GM12878 (cell line): Measurements from ENCODE around the gene NGB. TPM values are rescaled to one million over a fixed set of nuclear protein-coding genes. Genes with fewer than 3 reads are reported as not detected.

Source experiments
- ATAC-seq: fragments of 200-7000 bp; cut with Tn5 transposase; 3 replicates; pipeline ENCODE4 v1.9.1; 2020; ENCODE audit warnings: mild to moderate bottlenecking, moderate library complexity
- BruUV-seq: library from RNA; stranded (reverse); fragments of 400-500 nt; replicated peaks from 2 replicates; lab custom pipeline; 2021; lab: Mats Ljungman, UMichigan
- CTCF ChIA-PET: fragments of 300-600 bp; sonication (Branson Sonifier 250); formaldehyde crosslinking; extraction: SDS; loops from one replicate; lab custom pipeline; 2021; ENCODE audit warnings: inconsistent platforms; lab: Yijun Ruan, JAX
- POLR2A ChIA-PET: fragments of 350-600 bp; formaldehyde crosslinking; extraction: SDS; loops from one replicate; lab custom pipeline; 2021; ENCODE audit warnings: inconsistent platforms; lab: Charles Lee
- RAD21 ChIA-PET: fragments of 300-600 bp; sonication (Branson Sonifier 250); formaldehyde crosslinking; loops from one replicate; lab custom pipeline; 2023; ENCODE audit warnings: antibody characterized with exemption; ENCODE audit not compliant: unreplicated experiment; lab: Charles Lee
- SMC1A ChIA-PET: fragments of 300-600 bp; sonication (Branson Sonifier 250); formaldehyde crosslinking; loops from one replicate; lab custom pipeline; 2023; ENCODE audit not compliant: unreplicated experiment, uncharacterized antibody; lab: Charles Lee
- DNase-seq: peaks from one replicate; pipeline ENCODE4 v3.0.0-alpha.2; 2011; ENCODE audit warnings: low read depth, low spot score
- FAIRE-seq: peaks from 3 replicates; lab custom pipeline; 2011; peaks lifted over from hg19 to GRCh38; lab: Jason Lieb, UNC
- H2AFZ ChIP-seq: 2 replicates; pipeline ENCODE4 v1.6.0; 2011; ENCODE audit warnings: low read depth, low read length, control low read depth; ENCODE audit not compliant: control insufficient read depth
- H3K27ac ChIP-seq: 2 replicates; pipeline ENCODE4 v1.5.1; 2011; ENCODE audit warnings: control low read depth; ENCODE audit not compliant: control insufficient read depth, insufficient read depth
- H3K27me3 ChIP-seq, 2 experiments: replicated peaks in 1 of 2; 2 replicates each; pipeline versions ENCODE4 v1.6.0 to v1.6.1; 2011; ENCODE audit warnings: low read length in 1 of 2; ENCODE audit not compliant: control insufficient read depth in 2 of 2, insufficient read depth in 2 of 2
- H3K36me3 ChIP-seq, 2 experiments: 2 replicates each; pipeline ENCODE4 v1.5.1; 2011; ENCODE audit warnings: low read length in 1 of 2; ENCODE audit not compliant: control insufficient read depth in 2 of 2, insufficient read depth in 2 of 2
- H3K4me1 ChIP-seq: 2 replicates; pipeline ENCODE4 v1.6.1; 2011; ENCODE audit warnings: mild to moderate bottlenecking, low read length, moderate library complexity, mixed read lengths; ENCODE audit not compliant: control insufficient read depth, insufficient read depth
- H3K4me2 ChIP-seq: 2 replicates; pipeline ENCODE4 v1.6.0; 2011; ENCODE audit warnings: control low read depth; ENCODE audit not compliant: control insufficient read depth, insufficient read depth
- H3K4me3 ChIP-seq: fragments of 200-600 bp; sonication (generic); 2 replicates; pipeline ENCODE4 v1.5.1; 2016
- H3K79me2 ChIP-seq: 2 replicates; pipeline ENCODE4 v1.6.0; 2011; ENCODE audit warnings: low read length; ENCODE audit not compliant: control insufficient read depth, insufficient read depth
- H3K9ac ChIP-seq: 2 replicates; pipeline ENCODE4 v1.8.0; 2011; ENCODE audit warnings: low read length, control low read depth, mixed read lengths; ENCODE audit not compliant: control insufficient read depth, insufficient read depth
- H3K9me3 ChIP-seq: replicated peaks from 3 replicates; pipeline ENCODE4 v1.5.1; 2011; ENCODE audit warnings: mild to moderate bottlenecking, low read length; ENCODE audit not compliant: control insufficient read depth, insufficient read depth
- H4K20me1 ChIP-seq: 2 replicates; pipeline ENCODE4 v1.6.0; 2011; ENCODE audit not compliant: control insufficient read depth, insufficient read depth
- EED ChIP-seq: sonication (generic); IDR thresholded peaks from 2 replicates; pipeline ENCODE4 v1.6.1; 2016; ENCODE audit warnings: antibody characterized with exemption, low read depth
- EGR1 ChIP-seq, 2 experiments: IDR thresholded peaks; 1 replicate in 1 of 2; 2 replicates in 1 of 2; pipeline ENCODE4 v1.6.1; 2011 to 2012; ENCODE audit warnings: low read depth in 2 of 2, low read length in 2 of 2, borderline replicate concordance in 1 of 2, mild to moderate bottlenecking in 1 of 2, moderate library complexity in 1 of 2
- JUND ChIP-seq: IDR thresholded peaks from 2 replicates; pipeline ENCODE4 v1.6.1; 2012; ENCODE audit warnings: low read depth, mild to moderate bottlenecking, low read length, improper control_type of control experiment, moderate library complexity
- MEF2A ChIP-seq: IDR thresholded peaks from 2 replicates; pipeline ENCODE4 v1.6.1; 2011; ENCODE audit warnings: low read depth, mild to moderate bottlenecking, low read length, moderate library complexity; ENCODE audit not compliant: insufficient read depth
- MTA2 ChIP-seq: fragments of 450-650 bp; IDR thresholded peaks from 2 replicates; pipeline ENCODE4 v1.6.1; 2016; ENCODE audit warnings: low read depth, mild to moderate bottlenecking, moderate library complexity
- NFYA ChIP-seq: IDR thresholded peaks from 2 replicates; pipeline ENCODE4 v1.6.1; 2011; ENCODE audit warnings: low read depth, mild to moderate bottlenecking, low read length, improper control_type of control experiment, borderline replicate concordance
- NR2C1 ChIP-seq: fragments of 450-650 bp; IDR thresholded peaks from 2 replicates; pipeline ENCODE4 v1.6.1; 2017; ENCODE audit warnings: antibody characterized with exemption, mild to moderate bottlenecking, moderate library complexity
- PML ChIP-seq: IDR thresholded peaks from 2 replicates; pipeline ENCODE4 v1.6.1; 2012; ENCODE audit warnings: low read length, inconsistent platforms
- POLR2AphosphoS2 ChIP-seq: IDR thresholded peaks from 2 replicates; pipeline ENCODE4 v1.6.1; 2011; ENCODE audit warnings: low read depth, mild to moderate bottlenecking, low read length, improper control_type of control experiment, moderate library complexity
- REST ChIP-seq: IDR thresholded peaks from 2 replicates; pipeline ENCODE4 v1.6.1; 2012; ENCODE audit warnings: mild to moderate bottlenecking, low read depth, low read length
- TBL1XR1 ChIP-seq: IDR thresholded peaks from 2 replicates; pipeline ENCODE4 v1.6.1; 2012; ENCODE audit warnings: low read depth, low read length, improper control_type of control experiment
- WGBS: methylation state at CpG from one replicate; pipeline ENCODE4 v1.1.6; 2016; ENCODE audit warnings: low lambda C conversion rate; ENCODE audit not compliant: insufficient replicate concordance, insufficient coverage; ENCODE audit errors: missing lambda C conversion rate; 5-methylcytosine and 5-hydroxymethylcytosine counted together
- in situ Hi-C: fragments of 300-500 bp; cut with MboI; formaldehyde crosslinking; loops from 9 replicates; pipeline ENCODE4 v1.14.3; 2018; ENCODE audit warnings: mixed read lengths
- intact Hi-C: fragments of 100-400 bp; cut with micrococcal nuclease; formaldehyde crosslinking; loops from one replicate; pipeline ENCODE4 v1.14.2; 2022; ENCODE audit not compliant: unreplicated experiment
- polyA plus RNA-seq, 11 experiments: library from polyadenylated mRNA; depleted of rRNA in 4 of 11; unstranded in 6 of 11; stranded (reverse) in 5 of 11; fragments of >200 nt; fragmentation: Nextera tagmentation in 4 of 11; fragmentation: Illumina TruSeq in 1 of 11; extraction: Ambion mirVana in 4 of 11; extraction: Trizol in 1 of 11; gene quantifications; 1 replicate in 1 of 11; 2 replicates in 10 of 11; pipeline versions ENCODE4 v1.2.1 to v1.2.3, GENCODE V29; 2011 to 2016; ENCODE audit warnings: inconsistent platforms in 2 of 11, missing spikeins in 2 of 11, low read depth in 1 of 11
- total RNA-seq, 4 experiments: library from RNA; depleted of rRNA in 3 of 4; stranded (reverse); fragments of >200 nt in 3 of 4; fragmentation: Illumina TruSeq in 1 of 4; extraction: Trizol in 1 of 4; gene quantifications; 2 replicates each; pipeline versions ENCODE4 v1.2.1 to v1.2.3, GENCODE V29; 2013 to 2021
- TF ChIP-seq, protein P1 (sequence below), 3 experiments: IDR thresholded peaks in 2 of 3; conservative IDR thresholded peaks in 1 of 3; 2 replicates each; pipeline ENCODE4 v1.5.1; 2011; ENCODE audit warnings: low read depth in 3 of 3, low read length in 3 of 3, mild to moderate bottlenecking in 3 of 3, control low read depth in 2 of 3, moderate library complexity in 2 of 3, inconsistent platforms in 1 of 3, mixed read lengths in 1 of 3; ENCODE audit not compliant: control insufficient read depth in 2 of 3, insufficient read depth in 1 of 3; ENCODE audit errors: extremely low read depth in 1 of 3

Gene NGB
- total and polyA plus RNA-seq, 10 of the 15 experiments (the other 5 are each of a cell fraction or from before 2014, with no cell fraction given) = 0.19 TPM; not detected in 9

- TF ChIP-seq, protein P1, sequence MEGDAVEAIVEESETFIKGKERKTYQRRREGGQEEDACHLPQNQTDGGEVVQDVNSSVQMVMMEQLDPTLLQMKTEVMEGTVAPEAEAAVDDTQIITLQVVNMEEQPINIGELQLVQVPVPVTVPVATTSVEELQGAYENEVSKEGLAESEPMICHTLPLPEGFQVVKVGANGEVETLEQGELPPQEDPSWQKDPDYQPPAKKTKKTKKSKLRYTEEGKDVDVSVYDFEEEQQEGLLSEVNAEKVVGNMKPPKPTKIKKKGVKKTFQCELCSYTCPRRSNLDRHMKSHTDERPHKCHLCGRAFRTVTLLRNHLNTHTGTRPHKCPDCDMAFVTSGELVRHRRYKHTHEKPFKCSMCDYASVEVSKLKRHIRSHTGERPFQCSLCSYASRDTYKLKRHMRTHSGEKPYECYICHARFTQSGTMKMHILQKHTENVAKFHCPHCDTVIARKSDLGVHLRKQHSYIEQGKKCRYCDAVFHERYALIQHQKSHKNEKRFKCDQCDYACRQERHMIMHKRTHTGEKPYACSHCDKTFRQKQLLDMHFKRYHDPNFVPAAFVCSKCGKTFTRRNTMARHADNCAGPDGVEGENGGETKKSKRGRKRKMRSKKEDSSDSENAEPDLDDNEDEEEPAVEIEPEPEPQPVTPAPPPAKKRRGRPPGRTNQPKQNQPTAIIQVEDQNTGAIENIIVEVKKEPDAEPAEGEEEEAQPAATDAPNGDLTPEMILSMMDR (IDR thresholded peaks at IDR 0.05 in 2 of 3, conservative IDR thresholded peaks at IDR 0.05 in 1 of 3; ENCODE audit: control insufficient read depth in 2 of 3, extremely low read depth in 1 of 3, insufficient read depth in 1 of 3, low read depth in 3 of 3, low read length in 3 of 3) = no peak
- TF ChIP-seq MTA2 = no peak
- TF ChIP-seq EGR1 (IDR thresholded peaks at IDR 0.05; ENCODE audit: borderline replicate concordance in 1 of 2, low read depth in 2 of 2, low read length in 2 of 2) = no peak
Observed at GRCh38 chr14:77256694-77257093, 14.3 kb downstream of the NGB start (continued).

DNA sequence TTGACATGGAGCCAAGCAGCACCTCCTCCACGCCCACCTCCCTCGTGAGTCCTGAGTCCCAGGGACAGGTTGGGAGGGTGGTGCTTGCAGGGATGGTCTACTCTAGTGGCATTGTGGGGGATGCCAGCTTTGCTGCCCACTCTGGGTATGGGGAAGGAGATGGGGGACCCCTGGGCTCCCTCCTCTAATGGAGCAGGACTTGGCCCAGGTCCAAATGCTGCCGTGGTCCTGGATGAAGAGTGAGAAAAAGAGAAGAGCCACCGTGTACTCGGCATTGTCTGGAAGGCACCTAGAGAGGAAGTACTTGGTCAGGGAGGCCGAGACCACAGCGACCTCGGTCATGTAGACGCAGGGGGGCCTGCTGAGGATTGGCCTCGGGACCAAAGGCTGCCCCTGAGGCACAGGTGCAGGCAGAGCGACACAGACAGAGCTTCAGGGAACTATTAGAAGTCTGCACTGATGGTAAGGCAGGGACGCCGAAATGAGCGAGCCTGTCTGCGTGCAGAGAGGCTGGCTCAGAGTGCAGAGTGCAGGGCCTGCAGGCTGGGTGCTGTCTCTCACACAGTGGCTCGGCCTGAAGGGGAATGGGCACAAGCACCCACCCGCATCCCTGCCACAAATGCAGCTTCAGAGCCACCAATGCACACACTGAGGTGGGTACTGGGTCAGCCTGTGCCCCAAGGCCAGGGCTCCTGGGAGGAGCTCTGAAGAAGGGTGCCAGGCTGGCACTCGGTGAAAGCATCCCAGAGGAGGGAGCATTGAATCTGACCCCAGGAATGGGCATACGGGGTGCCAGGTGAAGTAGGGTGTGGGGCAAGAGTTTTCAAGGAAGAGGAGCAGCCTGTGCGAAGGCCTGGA lies 17.4 kb downstream of the NGB start:
- Histone ChIP-seq H2AFZ (no peak overlapping the region), H3K79me2 (no peaks in the 10 kb centered on the region), H3K9ac (no peak overlapping the region), H3K27ac (no peak overlapping the region), H3K4me2 (no peak overlapping the region), H3K4me1 (no peaks in the 10 kb centered on the region), H3K27me3 (no peaks in the 10 kb centered on the region), H3K9me3 (no peaks in the 10 kb centered on the region), H4K20me1 (no peaks in the 10 kb centered on the region), H3K4me3 (no peak overlapping the region), H3K36me3 (no peaks in the 10 kb centered on the region)
- FAIRE-seq (no peak), ATAC-seq (no peak), DNase-seq (no peak)
- ChIA-PET CTCF (no interaction called here), RAD21 (no interaction called here), SMC1A (interaction anchor here (0.6 kb wide), 1 partner anchor 471 kb away, joined by 3 read pairs; no protein-coding TSS in a partner anchor), POLR2A (no interaction called here)
- 24% methylated on average over 20 of the region's 20 CpGs for WGBS
- intact Hi-C loops (no loop called here), in situ Hi-C loops (no loop called here)
- no TSS peak for BruUV-seq
- TF ChIP-seq JUND (no peak), MEF2A (no peak), EED (no peak), PML (no peak), NR2C1 (no peak), POLR2AphosphoS2 (no peak), NFYA (no peak), REST (no peak), TBL1XR1 (no peak)
